Progenitor cell of endocrine pancreas (in vitro differentiated cells): ENCODE measurements around the gene JAK2. TPM values are rescaled to one million over a fixed set of nuclear protein-coding genes. Genes with fewer than 3 reads are reported as not detected.

Experiments used
- DNase-seq: peaks from one replicate; pipeline ENCODE4 v3.0.0; 2021; ENCODE audit warnings: low spot score; ENCODE audit not compliant: unreplicated experiment
- H3K27ac Mint-ChIP-seq: 2 replicates; pipeline ENCODE4 v1.8.0; 2021; ENCODE audit warnings: mild to moderate bottlenecking, moderate library complexity, mixed read lengths
- H3K27me3 Mint-ChIP-seq: 2 replicates; pipeline ENCODE4 v1.8.0; 2021; ENCODE audit warnings: mixed read lengths
- H3K36me3 Mint-ChIP-seq: 2 replicates; pipeline ENCODE4 v1.8.0; 2022; ENCODE audit warnings: mixed read lengths; ENCODE audit not compliant: insufficient read depth
- H3K4me1 Mint-ChIP-seq: 2 replicates; pipeline ENCODE4 v1.8.0; 2021; ENCODE audit warnings: low read depth, mixed read lengths
- H3K4me3 Mint-ChIP-seq: 2 replicates; pipeline ENCODE4 v1.8.0; 2021; ENCODE audit warnings: low read depth, mild to moderate bottlenecking, moderate library complexity, mixed read lengths
- H3K9me3 Mint-ChIP-seq: 2 replicates; pipeline ENCODE4 v1.8.0; 2021; ENCODE audit warnings: low read depth, mixed read lengths
- total RNA-seq: library from RNA; stranded (reverse); gene quantifications from 2 replicates; pipeline ENCODE4 v1.2.1, GENCODE V29; 2021
- TF ChIP-seq, protein P1 (sequence below): fragments of 200-600 bp; sonication (generic); IDR thresholded peaks from one replicate; pipeline ENCODE4 v1.5.0; 2021; ENCODE audit warnings: antibody characterized with exemption, mild to moderate bottlenecking; ENCODE audit not compliant: unreplicated experiment

The JAK2 gene
- total RNA-seq, 1 donor from 2014 or later = 5.1 TPM

DNA sequence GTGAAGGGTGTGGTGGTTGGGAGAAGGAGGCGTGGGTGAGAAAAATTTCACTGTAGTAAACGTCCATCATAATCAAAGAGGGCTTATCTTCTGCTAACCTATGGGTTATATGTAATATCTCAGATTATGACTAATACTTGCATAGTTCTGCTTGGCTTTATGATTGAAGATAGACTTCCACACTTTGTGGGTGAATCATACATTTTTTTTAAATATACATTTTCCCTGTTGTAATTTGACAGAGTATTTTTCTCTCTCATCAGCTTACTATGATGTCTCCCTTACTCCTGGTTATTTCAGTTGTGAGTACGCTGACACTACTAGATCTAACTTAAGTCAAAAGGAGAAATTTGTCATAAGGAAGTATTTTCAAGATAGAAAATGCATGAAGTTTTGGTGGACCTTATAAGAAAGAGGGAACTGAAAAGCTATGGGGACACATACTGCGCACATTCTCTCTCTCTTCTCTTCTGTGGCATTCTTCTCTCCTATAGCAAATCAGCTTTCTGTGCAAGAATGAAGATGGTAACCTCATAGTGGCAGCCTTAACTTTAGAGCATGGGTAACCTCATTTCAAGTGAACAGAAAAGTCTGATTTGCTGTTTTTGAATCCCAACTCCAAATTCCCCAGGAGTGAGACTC, 4.9 kb upstream of the JAK2 start:
- Mint-ChIP-seq H3K9me3 (no peaks in the 10 kb centered on the region), H3K4me3 (no peak overlapping the region), H3K27ac (no peak overlapping the region), H3K27me3 (peaks cover 23% of the 10 kb centered on the region), H3K4me1 (peaks cover 8% of the 10 kb centered on the region), H3K36me3 (no peaks in the 10 kb centered on the region)
- TF ChIP-seq, protein P1, sequence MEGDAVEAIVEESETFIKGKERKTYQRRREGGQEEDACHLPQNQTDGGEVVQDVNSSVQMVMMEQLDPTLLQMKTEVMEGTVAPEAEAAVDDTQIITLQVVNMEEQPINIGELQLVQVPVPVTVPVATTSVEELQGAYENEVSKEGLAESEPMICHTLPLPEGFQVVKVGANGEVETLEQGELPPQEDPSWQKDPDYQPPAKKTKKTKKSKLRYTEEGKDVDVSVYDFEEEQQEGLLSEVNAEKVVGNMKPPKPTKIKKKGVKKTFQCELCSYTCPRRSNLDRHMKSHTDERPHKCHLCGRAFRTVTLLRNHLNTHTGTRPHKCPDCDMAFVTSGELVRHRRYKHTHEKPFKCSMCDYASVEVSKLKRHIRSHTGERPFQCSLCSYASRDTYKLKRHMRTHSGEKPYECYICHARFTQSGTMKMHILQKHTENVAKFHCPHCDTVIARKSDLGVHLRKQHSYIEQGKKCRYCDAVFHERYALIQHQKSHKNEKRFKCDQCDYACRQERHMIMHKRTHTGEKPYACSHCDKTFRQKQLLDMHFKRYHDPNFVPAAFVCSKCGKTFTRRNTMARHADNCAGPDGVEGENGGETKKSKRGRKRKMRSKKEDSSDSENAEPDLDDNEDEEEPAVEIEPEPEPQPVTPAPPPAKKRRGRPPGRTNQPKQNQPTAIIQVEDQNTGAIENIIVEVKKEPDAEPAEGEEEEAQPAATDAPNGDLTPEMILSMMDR = no peak
- no peak for DNase-seq

DNA sequence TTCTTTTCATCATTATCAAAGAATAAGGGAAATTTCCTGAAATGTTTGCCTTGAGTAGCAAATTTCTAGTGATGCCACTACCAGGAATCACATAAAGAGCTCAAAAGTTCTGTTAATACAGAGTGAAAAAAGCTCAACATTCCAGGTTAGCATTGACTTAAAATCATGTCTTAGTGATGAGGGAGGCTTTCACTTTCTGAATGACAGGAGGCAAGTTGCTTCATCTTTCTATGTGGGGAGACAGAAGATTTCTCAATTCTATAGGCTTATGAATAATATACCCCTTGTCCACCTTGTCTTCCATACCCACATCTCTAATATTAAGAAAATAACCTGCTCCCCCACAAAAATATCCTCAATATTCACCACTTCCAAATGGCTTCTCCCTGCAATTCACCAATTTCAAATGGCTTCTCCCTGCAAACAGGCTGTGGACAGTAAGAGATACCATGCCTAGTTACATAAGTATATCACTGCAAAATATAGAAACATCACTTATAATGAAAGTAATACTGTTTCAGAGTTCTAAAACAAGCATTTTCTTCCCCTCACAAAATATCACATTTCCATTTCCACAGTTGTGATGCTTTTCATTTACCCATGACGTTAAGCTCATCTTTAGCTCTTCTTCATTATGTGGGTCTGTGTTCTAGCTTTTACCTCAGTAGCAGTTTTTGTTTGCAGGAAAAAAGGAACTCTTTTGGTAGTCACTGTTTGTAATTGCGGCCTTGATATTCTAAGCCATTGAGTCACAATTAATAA, 2.2 kb upstream of the JAK2 start:
- no peak overlapping the region for H3K4me3 Mint-ChIP-seq
- H3K27me3 Mint-ChIP-seq = peaks cover 23% of the 10 kb centered on the region
- no peak overlapping the region for H3K27ac Mint-ChIP-seq
- H3K4me1 Mint-ChIP-seq = peaks cover 14% of the 10 kb centered on the region
- no peaks in the 10 kb centered on the region for H3K9me3 Mint-ChIP-seq
- DNase-seq = no peak
- TF ChIP-seq, protein P1 = no peak
- no peaks in the 10 kb centered on the region for H3K36me3 Mint-ChIP-seq

DNA sequence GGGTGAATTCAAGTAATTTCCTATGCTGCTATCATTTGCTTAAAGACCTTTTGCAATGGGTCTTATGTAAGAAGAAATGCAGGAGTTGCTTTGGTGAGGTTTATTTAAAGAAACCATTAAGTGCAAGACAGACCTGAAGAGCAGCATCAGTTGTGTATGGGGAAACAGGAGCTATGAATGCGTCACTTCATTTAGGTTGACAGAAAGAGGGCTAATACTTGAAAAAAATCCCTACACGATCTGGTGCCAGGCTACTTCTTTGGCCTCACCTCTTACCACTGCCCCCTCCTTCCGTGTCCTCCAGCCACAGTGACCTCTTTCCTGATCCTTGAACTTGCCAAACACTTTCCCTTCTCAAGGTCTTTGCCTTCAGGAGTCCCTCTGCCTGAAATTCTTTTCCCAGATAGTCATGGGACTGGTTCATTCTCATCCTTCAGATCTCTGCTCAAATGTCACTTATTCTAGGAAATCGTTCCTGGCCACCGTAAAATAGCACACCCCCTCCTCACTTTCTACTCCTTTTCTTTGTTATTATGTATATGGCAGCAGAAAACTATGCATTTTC, 1.4 kb upstream of the JAK2 start:
- DNase-seq = no peak
- TF ChIP-seq, protein P1 = no peak
- H3K4me3 Mint-ChIP-seq = peak overlapping the region; percentile 95
- peak overlapping the region; percentile 98 for H3K27ac Mint-ChIP-seq
- no peaks in the 10 kb centered on the region for H3K9me3 Mint-ChIP-seq
- peaks cover 14% of the 10 kb centered on the region for H3K4me1 Mint-ChIP-seq
- H3K27me3 Mint-ChIP-seq = peaks cover 23% of the 10 kb centered on the region
- no peaks in the 10 kb centered on the region for H3K36me3 Mint-ChIP-seq

DNA sequence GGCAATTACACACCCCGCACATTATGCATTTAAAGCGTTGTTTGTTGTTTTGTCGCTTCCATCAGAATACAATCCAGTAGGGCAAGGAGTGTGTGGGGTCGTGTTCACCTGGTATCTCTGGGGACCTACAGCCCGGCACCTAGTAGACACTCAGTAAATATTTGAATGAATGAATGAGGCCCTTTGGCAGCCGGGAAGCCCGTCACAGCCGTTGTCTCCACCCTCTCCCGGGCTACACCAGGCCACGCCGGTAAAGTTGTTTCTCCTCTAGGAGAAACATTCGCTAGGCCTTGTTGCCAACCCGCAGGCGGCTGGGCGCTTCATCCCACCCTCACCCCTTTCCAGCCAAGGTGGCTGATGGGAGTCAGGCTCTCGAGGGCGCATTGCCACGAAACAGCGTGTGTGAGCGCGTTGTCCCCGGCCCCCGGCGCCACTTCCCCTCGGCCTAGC, 876 bp upstream of the JAK2 start:
- Mint-ChIP-seq H3K9me3 (no peaks in the 10 kb centered on the region), H3K4me3 (peak overlapping the region; percentile 95), H3K27me3 (peaks cover 23% of the 10 kb centered on the region), H3K36me3 (no peaks in the 10 kb centered on the region), H3K27ac (peak overlapping the region; percentile 98), H3K4me1 (peaks cover 14% of the 10 kb centered on the region)
- TF ChIP-seq, protein P1 = no peak
- no peak for DNase-seq
